Activated CD8-positive, alpha-beta memory T cell treated with anti-CD3 and anti-CD28 coated beads for 24 hours (primary cell): ENCODE data around the gene DPH2.

Experiments used
- DNase-seq: peaks from one replicate; pipeline ENCODE4 v3.0.0-alpha.2; 2020

DPH2 gene

DNA sequence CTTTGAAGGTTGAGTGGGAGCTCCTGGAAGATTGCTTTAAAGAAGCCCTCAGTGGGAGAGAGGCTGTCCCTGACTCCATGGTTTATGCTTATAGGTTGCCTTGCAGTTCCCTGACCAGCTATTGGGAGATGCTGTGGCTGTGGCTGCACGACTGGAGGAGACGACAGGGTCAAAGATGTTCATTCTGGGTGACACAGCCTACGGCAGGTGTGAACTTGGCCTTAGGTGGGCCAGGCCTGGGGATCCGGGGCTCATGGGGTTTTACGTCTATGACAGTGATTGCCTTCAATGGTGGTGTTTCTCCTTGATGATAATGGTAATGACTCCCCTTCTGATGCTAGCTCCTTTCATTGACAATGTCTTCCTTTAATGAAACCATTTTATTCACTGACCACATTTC lies 692 bp downstream of the DPH2 start:
- DNase-seq: no peak

DNA sequence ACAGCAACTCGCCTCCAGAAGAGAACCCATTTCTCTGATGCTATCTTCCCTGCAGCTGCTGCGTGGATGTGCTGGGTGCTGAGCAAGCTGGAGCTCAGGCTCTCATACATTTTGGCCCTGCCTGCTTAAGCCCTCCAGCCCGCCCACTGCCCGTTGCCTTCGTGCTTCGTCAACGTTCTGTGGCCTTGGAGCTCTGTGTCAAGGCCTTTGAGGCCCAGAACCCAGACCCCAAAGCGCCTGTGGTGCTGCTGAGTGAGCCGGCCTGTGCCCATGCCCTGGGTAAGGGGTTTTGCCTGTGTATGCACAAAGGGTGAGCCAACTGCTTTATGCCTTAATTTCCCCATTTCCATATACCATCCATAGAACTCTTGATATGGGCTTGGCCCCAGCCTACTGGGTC lies 1.1 kb downstream of the DPH2 start:
- DNase-seq: no peak

DNA sequence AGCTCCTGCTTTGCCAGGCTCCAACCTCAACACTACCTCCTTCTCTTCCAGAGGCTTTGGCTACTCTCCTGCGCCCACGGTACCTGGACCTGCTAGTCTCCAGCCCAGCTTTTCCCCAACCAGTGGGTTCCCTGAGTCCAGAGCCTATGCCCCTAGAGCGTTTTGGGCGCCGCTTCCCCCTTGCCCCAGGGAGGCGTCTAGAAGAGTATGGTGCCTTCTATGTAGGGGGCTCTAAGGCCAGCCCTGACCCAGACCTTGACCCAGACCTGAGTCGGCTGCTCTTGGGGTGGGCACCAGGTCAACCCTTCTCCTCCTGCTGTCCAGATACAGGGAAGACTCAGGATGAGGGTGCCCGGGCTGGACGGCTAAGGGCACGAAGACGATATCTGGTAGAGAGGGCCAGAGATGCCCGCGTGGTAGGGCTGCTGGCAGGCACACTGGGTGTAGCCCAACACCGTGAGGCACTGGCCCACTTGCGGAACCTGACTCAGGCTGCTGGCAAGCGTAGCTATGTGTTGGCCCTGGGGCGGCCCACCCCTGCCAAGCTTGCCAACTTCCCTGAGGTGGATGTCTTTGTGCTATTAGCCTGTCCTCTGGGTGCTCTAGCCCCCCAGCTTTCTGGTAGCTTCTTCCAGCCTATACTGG lies 1.6 kb downstream of the DPH2 start:
- no peak for DNase-seq

DNA sequence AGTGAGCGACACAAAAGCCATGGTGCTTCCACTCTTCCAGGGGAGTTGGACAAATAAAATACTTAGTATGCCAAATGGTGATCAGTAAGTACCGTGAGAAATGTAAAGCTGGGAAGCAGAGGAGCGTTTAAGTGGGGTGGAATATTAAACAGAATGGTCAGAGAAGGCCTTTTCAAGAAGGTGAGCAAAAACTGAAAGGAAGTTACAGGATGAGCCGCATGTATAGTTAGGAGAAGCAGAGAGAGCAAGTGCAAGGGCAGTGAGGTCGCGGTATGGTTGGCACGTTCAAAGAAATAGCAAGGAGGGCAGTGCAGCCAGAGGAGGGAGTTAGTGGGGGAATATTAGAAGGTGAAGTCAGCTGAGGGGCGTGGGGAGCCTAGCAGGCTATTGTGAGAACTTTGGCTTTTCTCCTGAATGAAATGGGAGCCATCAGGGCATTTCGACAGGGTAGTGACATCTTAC lies 4.2 kb downstream of the DPH2 start:
- DNase-seq: no peak

DNA sequence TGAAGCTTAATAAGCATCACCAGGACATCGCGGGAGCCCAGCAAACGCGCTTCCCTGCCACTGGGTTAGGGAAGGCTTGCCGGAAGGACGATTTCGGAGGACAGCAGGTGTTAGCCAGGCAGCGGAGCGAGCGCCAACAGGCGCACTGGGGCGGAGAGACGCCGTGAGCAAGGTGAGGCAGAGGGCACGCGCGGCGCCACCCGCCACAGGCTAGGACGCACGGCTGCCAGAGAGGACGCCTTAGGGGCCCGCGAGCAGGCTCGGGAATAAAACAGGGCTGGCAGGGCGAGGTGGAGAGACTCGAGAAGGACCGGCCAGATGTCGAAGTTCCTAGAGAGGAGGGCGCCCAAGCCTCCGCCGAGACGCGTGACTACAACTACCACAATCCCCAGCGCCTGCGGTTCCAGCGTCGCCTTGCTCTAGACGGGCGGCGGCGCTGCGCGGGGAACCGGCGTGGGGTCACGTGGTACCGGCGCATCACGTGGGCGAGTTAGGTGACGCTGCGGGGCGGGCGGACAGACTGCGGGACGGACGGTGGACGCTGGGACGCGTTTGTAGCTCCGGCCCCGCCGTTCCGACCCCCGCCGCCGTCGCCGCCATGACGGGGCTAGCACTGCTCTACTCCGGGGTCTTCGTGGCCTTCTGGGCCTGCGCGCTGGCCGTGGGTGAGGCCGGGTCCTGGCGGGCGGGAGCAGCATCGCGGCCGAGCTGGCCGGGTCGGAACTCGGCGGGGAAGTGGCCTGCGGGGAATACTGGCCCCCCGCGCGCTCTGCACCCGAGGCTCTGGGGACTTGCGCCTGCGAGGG lies 4.8 kb downstream of the DPH2 start, which contains the start of gene ATP6V0B:
Gene ATP6V0B, plus strand, starts transcription at position 518 of the 806 bp plus-strand sequence. Its CDS starts 81 bp downstream, at position 599.
- DNase-seq: peak; percentile 98

DNA sequence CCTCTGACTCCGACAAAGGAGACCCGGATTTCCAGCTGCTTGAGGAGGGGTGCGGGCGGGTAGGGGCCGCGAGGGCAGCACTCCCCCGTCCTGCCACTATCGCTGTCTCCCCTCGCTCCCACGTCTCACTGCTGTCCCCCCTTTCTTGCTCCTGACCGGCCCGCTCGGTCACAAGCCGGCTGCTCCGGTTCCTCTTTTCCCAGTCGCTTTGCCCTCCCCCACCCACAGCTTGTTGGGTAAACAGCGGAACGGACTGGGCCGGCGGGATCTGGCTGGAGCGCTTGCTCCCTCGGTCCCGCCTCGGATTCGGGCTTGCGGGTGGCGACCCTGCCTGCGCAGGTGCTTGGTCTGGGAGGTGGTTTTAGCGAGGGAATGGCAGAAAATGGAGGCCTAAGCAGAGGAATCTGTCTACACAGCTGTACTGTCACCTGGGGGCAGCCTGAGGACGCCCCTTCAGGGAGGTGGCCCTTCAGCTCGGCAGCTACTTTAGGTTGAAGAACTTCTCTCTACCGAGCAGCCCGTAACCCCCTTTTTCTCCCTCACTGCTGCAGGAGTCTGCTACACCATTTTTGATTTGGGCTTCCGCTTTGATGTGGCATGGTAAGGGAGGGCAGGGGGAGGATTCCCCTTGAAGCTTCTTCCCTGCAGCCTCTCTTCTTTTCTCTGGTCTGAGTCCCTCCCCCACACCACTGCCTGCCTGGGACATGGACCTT lies 5.6 kb downstream of the DPH2 start:
- peak; percentile 71 for DNase-seq

DNA sequence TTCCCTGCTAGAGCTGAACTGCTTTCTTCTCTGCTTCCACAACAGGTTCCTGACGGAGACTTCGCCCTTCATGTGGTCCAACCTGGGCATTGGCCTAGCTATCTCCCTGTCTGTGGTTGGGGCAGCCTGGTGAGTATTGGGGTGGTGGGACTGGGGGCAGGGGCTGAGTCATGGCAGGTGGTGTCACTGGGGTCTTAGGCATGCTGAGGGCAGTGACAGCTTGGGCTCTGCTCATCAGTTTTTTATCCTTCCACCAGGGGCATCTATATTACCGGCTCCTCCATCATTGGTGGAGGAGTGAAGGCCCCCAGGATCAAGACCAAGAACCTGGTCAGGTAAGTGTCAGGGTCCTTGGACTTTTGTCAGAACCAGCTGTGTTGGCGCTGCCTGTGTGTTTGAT lies 6.2 kb downstream of the DPH2 start:
- no peak for DNase-seq

DNA sequence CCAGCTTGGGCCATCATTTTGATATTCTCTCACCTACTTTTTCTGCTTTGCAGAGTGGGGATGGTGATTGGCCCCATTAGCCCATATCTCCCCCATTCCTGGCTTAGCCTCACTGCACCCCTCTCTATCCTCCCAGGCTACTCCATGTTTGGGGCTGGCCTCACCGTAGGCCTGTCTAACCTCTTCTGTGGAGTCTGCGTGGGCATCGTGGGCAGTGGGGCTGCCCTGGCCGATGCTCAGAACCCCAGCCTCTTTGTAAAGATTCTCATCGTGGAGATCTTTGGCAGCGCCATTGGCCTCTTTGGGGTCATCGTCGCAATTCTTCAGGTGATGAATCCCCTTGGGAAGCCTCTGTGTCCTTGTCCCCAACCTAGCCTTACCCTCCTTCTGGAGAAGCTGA lies 7.1 kb downstream of the DPH2 start:
- DNase-seq: no peak

DNA sequence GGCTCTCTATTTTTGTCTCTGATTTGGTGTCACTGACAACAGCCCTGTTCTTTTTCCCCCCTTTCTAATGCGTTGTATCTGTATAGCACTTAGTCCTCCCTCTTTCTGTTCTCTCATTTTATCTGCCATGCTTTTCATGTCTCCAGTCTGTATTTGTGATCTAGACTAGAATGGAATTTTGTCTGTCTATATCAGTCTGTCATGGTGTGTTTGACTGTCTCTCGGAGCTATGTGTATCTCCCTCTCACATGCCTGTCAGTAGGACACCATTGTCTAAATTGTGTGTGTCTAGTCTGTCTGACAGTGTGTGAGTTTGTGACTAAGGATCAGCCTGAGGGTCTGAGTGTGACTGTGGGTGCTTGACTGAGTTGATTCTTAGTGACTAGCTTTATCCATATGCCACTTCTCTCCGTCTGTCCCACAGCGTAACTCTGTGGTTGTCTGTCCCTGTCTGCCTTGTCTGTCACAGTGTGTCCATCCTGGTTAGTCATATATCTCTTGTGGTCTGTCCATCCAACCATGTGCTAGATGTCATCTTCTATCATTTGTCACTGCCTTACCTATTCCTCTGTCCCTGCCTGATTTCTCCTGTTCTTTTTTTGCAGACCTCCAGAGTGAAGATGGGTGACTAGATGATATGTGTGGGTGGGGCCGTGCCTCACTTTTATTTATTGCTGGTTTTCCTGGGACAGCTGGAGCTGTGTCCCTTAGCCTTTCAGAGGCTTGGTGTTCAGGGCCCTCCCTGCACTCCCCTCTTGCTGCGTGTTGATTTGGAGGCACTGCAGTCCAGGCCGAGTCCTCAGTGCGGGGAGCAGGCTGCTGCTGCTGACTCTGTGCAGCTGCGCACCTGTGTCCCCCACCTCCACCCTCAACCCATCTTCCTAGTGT lies 7.8 kb downstream of the DPH2 start:
- no peak for DNase-seq

DNA sequence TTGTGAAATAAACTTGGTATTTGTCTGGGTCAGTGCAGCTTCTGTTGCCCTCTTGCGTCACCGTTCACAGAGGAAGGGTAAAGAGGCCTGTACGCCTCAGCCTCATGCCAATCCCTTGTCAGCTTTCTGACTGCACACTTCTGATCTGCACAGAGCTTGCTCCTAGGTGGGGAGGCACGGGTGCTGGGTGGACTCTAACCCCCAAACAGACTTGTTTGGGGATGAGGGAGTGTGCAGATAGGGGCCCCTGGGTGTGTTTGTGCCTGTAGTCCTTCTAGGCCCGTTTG lies 8.4 kb downstream of the DPH2 start:
- no peak for DNase-seq

DNA sequence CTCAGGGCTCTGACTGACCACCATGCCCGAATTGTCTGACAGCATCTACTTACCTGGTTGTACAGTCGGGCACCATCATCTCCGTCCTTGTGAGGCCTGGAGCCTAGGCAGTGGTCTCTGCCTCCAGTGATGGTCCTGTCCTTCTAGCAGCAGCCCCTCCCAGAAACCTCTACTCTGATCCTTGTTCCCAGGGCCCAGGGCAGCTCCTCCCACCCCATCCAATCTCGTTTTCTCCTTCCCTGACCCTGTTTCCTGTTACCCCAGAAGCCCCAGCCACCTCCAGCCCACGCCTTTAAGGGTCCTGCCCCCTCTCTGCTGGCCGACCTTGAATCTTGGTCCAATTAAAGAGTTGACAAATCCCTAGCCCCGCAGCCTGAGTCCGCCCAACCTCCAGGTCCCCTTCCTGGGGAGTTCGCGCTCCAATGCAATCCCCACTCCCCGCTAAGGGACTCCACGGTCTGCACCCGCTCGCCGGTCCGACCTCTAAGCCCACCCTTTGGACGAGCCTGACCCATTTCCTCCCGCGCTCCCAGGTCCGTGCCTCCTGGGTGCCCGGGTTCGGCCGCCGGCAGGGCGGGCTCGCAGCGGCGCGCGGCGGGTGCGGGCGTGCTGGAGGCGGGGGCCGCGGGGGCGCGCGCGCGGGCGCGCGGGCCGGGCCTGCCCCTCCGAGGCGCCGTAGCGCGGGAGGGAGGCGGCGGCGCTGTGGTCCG lies 8.9 kb downstream of the DPH2 start, which contains the start of gene B4GALT2:
Gene B4GALT2, plus strand, starts transcription at position 660 of the 710 bp plus-strand sequence. CDS start 1,951 bp downstream, outside the sequence.
- peak; percentile 77 for DNase-seq

DNA sequence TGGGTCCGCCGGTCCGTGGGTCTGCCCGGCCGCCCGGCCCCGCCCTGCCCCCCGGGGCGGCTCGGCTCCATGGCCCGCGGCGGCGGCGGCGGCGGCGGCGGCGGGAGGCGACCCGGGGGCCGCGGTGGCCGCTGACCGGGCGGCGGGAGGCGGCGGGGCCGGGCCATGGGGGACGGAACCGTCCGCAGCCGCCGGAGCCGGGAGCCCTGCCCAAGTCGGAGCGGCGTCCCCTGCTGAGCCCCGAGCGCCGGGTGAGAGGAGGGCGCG lies 9.4 kb downstream of the DPH2 start:
- DNase-seq: no peak

DNA sequence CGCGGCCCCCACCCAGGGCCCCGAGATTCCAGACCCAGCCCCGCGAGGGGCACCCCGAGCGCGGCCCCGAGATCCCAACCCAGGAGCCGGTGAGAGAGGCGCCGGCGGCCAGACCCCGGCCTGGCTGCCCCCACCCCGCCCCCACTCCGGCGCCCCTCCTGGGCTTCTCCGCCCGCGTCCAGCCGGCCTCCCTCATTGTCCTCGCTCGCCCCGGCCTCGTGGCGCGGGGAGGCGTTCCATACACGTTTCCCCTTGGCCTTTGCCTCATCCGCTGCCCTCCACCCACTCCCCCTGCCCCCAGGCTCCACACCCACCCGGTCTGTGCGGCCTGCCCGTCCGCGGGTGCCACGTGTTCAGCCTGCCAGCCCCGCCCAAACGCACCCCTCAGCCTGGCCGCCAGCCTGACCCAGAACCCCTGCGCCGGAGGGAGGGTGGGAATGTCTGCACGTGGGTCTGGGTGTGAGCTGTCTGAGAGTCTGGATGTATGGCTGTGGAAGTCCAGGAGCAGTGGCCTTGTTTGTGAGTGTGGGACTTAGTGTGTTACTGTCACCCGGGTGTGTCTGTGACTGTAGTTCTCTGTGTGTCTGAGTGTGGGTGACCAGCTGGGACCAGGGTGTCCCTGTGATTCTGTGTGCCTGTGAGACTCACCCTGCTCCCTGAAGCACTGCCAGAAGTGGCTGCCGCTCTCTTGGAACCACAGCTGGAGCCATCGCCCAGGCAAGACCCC lies 9.9 kb downstream of the DPH2 start:
- DNase-seq: peak; percentile 79

DNA sequence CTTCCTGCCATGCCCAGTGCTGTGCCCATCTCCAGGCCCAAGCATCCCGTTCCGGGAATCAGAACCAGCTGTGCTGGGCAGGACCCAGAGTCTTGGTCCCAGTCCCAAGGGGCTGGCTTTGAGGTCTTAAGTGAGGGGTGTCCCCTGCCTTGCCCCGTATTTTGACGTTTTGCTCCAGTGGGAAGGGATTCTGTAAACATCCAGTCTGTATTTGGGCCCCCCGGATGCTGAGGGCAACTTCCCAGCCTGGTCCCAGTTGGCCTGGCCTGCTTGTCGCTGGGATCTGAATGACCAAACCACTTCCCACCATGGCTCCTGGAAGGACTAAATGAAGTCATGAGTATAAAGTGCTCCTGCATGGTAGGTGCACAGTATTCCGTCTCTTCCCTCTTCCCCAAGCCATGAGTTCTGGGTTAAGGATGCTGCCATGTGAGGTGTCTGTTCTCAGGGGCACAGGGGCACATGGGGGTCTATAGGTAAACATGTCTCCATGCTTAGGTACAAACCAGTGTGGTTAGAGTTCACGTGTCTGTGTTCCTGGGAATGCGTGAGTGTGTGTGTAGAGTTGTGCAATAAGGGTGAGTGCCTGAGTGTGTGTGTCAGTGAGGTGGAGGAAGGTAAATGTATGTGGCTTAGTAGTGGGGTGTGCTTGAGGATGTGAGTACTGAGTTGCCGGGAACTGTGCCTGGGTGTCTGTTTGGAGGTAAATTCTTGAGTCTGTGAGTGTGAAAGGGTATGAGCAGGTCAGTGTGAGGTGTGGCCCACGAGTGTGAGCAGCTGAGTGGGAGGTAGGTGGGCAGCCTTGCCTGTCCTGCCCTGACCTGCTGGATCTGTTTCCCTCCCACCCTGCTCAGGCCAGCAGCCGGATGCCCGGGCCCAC lies 10.7 kb downstream of the DPH2 start:
- no peak for DNase-seq

DNA sequence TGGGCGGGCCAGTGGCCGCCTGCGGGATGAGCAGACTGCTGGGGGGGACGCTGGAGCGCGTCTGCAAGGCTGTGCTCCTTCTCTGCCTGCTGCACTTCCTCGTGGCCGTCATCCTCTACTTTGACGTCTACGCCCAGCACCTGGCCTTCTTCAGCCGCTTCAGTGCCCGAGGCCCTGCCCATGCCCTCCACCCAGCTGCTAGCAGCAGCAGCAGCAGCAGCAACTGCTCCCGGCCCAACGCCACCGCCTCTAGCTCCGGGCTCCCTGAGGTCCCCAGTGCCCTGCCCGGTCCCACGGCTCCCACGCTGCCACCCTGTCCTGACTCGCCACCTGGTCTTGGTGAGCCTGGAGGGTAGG lies 11.3 kb downstream of the DPH2 start:
- no peak for DNase-seq

DNA sequence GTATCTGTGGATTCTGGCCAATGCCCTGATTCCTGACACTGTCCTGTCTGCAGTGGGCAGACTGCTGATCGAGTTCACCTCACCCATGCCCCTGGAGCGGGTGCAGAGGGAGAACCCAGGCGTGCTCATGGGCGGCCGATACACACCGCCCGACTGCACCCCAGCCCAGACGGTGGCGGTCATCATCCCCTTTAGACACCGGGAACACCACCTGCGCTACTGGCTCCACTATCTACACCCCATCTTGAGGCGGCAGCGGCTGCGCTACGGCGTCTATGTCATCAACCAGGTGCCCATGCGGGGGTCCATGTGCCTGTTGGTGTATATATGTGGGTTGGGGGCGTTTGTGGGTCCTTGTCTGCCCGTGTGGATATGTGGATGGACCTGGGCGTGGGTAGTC lies 11.8 kb downstream of the DPH2 start:
- no peak for DNase-seq

DNA sequence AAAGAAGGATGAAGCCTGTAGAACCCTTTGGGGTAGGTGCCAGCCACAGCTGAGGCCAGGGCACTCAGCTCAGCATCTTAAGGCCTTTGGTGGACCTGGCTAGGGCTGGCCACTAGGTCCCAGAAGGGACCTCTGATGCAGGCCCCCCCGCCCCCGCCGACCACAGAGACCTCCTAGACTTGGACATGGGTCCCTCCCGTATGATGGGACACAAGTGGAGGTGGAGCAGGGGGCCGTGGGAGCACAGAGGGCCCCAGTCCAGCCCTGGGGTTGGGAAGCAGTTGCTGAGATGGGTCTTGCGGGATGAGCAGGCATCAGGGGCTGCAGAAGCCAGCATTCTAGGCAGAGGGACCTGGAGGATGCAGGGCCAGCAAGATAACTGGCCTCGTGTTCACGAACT lies 12.4 kb downstream of the DPH2 start:
- DNase-seq: no peak

DNA sequence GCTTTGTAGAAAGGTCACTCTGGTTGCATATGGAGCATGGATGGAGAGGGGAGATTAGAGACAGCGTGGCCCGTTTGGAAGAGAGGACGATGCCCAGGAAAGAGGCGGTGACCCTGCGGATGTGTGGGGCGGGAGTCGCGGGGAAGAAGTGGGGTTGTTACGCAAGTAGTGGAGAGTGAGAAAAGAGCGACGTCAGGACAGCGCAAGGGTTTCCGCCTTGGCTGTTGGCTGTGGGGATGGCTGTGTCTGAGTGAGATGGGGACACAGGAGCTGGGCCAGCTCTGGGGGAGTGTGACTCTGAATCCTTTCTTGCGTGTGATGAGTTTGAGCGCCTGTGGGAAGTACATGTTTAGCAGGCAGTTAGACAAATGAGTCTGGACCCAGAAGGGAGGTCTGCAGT lies 13.0 kb downstream of the DPH2 start:
- no peak for DNase-seq

DNA sequence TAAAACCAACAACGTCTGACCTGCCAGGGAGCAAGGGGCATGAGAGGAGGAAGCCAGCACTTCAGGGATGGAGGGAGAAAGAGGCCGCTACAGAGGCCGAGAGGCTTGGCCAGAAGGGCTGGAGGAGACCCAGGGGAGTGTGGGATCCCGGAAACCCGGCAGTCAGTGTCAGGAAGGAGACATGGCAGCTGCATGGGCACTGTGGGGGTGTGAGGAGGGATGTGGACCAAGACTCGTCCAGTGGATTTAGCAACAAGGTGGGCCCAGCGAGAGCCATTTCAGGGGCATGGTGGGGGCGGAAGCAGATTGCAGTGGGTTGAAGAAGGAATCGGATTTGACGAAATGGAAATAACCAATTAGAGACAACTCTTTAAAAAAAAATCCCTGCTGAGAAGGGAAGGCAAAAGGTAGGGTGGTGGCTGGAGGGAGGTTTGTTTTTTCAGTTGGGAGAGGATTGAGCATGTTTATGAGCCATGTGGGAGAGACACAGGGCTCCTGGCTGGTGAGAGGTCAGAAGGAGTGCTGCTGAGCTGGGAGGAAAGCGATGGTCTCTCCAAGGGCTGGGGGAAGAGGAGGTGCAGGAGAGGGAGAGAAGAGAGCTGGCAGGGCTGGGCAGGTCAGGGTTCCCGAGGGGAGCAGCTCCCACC lies 13.6 kb downstream of the DPH2 start:
- no peak for DNase-seq

DNA sequence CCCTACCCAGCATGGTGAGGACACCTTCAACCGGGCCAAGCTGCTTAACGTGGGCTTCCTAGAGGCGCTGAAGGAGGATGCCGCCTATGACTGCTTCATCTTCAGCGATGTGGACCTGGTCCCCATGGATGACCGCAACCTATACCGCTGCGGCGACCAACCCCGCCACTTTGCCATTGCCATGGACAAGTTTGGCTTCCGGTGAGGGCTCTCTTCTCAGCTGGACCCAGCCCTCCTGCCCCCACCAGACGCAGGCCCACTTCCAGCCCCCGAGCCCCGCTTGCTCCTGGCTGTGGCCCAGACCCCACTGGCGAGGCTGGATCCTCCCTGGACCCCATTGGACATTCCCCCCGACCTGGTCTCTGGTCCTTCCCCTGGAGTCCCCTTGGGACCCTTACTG lies 15.0 kb downstream of the DPH2 start:
- DNase-seq: no peak
